ENCODE data around the gene CYP21A2. TPM values are rescaled to one million over a fixed set of nuclear protein-coding genes. Genes with fewer than 3 reads are reported as not detected.
"Not testable (repeated sequence)": the region's sequence is repeated elsewhere in the genome, so short reads cannot be mapped to it uniquely, and the experiment has no call there.

The CYP21A2 gene
- polyA plus RNA-seq, 4 donors, result 0.76 to 1.4 (median 1.1) TPM

- DNase-seq (ENCODE audit: low read depth in 4 of 4, low spot score in 3 of 4), result not testable (repeated sequence)
Observed at GRCh38 chr6:32049736-32050135, 11.5 kb downstream of the CYP21A2 start.

DNA sequence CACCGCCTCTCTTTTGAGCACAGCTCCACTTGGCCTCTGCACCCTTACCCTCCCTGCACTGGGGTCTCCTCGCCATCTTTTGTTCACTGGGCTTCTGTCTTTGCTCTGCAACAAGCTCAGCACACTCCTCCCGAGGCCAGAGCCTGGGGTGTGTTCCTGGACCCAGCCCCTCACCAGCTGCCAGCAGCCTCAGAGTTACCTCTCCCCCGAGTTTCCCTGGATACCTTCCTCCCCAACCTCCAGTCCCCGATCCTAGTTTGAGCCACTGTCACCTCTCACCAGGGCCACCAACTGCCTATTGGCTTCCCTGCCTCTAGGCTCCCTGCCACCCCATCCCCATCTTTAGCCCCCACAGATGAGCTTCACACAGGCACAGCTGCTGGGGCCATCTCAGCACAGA is 12.3 kb downstream of the CYP21A2 start:
- DNase-seq (ENCODE audit: low read depth in 4 of 4, low spot score in 3 of 4), result no peak

DNA sequence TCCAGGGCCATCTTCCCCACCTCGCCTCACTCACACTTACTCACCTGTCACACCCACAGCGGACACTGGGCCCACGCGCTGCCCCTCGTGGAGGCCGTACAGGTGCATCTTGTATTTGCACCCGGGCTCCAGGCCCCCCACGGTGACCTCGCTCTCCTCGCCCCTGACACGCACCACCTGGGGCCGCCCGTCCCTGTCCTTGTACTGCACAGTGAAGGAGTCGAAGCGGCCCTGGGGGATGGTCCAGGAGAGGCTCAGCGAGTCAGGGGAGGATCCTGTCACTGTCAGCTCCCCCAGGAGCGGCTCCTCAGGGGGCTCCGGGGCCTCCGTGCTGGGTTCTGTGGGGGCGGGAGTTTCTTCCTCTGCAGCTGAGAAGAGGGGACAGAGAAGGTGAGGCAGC is 14.4 kb downstream of the CYP21A2 start:
- not testable (repeated sequence) for DNase-seq (ENCODE audit: low read depth in 4 of 4, low spot score in 3 of 4)

GRCh38 chr6:32053314-32053713 is 15.1 kb downstream of the CYP21A2 start:
- not testable (repeated sequence) for DNase-seq (ENCODE audit: low read depth in 4 of 4, low spot score in 3 of 4)

DNA sequence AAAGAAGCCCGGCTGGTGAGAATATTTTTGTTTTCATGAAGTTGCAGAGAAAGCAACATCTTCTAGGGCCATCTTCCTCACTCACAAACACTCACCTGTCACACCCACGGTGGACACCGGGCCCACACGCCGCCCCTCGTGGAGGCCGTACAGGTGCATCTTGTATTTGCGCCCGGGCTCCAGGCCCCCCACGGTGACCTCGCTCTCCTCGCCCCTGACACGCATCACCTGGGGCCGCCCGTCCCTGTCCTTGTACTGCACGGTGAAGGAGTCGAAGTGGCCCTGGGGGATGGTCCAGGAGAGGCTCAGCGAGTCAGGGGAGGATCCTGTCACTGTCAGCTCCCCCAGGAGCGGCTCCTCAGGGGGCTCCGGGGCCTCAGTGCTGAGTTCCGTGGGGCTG is 17.5 kb downstream of the CYP21A2 start:
- DNase-seq (ENCODE audit: low read depth in 4 of 4, low spot score in 3 of 4), result not testable (repeated sequence)

GRCh38 chr6:32056254-32056653 is 18.0 kb downstream of the CYP21A2 start:
- DNase-seq (ENCODE audit: low read depth in 4 of 4, low spot score in 3 of 4), result no peak

DNA sequence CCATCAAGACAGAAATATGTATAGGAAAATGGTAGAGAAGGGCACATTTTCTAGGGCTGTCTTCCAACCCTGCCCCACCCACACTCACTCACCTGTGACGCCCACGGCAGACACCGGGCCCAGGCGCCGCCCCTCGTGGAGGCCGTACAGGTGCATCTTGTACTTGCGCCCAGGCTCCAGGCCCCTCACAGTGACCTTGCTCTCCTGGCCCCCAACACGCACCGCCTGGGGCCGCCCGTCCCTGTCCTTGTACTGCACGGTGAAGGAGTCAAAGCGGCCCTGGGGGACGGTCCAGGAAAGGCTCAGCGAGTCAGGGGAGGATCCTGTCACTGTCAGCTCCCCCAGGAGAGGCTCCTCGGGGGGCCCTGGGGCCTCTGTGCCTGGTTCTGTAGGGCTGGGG is 19.8 kb downstream of the CYP21A2 start:
- no peak for DNase-seq (ENCODE audit: low read depth in 4 of 4, low spot score in 3 of 4)

DNA sequence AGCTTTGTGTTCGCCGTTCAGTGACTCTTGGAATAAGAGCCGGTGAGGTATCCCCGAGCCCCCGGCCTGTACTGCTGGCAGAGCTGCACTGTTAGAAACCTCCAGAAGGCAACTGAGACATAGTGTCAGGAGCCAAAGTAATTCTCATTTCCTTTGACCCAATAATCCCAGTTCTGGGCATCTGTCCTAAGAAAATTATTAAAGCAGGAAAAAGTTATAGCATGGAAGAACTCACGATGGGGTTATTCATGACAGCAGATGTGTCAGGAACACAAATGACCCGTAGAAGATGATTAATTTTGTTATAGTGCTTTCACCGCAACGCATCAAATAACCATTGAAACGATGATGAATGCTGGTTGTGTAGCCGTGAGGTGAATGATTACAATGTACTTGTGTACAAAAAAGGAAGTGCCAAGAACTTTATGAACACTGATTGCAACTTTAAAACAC is 20.3 kb downstream of the CYP21A2 start:
- DNase-seq (ENCODE audit: low read depth in 4 of 4, low spot score in 3 of 4), result no peak

GRCh38 chr6:32060966-32061655 is 22.9 kb downstream of the CYP21A2 start:
- DNase-seq (ENCODE audit: low read depth in 4 of 4, low spot score in 3 of 4), result no peak

- no peak for DNase-seq (ENCODE audit: low read depth in 4 of 4, low spot score in 3 of 4)
Observed at GRCh38 chr6:32064706-32065105, 26.5 kb downstream of the CYP21A2 start.

GRCh38 chr6:32067521-32067920 is 29.3 kb downstream of the CYP21A2 start:
- not testable (repeated sequence) for DNase-seq (ENCODE audit: low read depth in 4 of 4, low spot score in 3 of 4)

DNA sequence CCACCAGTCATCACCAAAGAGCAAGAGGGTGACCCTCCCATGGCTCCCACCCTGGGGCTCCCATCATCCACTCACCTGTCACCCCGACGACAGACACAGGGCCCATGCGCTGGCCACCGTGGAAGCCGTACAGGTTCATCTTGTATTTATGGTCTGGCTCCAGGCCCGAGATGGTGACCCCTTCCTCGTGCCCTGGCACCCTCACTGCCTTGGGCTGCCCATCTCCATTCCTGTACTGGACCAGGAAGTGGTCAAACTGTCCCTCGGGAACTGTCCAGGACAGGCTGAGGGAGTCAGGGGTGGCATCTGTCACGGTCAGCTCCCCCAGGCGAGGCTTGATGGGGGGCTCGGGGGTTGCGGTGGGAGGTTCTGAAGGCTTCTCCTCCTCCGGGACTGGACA is 30.1 kb downstream of the CYP21A2 start:
- not testable (repeated sequence) for DNase-seq (ENCODE audit: low read depth in 4 of 4, low spot score in 3 of 4)

GRCh38 chr6:32068867-32069266 is 30.7 kb downstream of the CYP21A2 start:
- DNase-seq (ENCODE audit: low read depth in 4 of 4, low spot score in 3 of 4), result no peak

- DNase-seq (ENCODE audit: low read depth in 4 of 4, low spot score in 3 of 4), result no peak
Observed at GRCh38 chr6:32069460-32069859, 31.2 kb downstream of the CYP21A2 start.

DNA sequence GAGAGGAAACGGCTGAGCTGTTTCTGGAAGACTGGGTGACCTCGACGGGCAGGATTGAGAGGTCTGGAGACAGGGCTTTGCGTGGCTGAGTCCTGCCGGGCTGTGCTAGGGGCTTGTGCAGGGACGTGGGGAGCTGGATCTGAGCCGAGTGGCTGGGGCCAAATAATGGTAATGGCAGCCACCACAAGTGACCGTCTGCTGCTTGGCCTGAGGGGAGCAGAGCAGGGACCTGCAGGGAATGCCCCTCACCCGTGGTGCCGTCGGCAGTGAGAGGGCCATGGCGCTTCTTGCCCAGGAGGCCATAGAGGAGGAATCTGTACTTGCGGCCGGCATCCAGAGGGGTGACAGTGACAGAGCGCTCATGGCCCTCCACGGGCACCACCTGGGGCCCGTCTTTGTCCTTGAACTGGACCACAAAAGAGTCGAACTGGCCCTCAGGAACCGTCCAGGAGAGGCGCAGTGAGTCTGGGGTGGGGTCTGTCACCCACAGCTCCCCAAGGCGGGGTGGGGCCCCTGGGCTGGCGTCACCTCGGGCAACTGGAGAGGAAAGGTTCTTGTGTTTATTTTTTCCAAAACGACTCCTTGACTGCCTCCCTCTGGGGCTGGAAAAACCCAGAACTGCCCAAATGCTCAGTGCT is 31.8 kb downstream of the CYP21A2 start:
- DNase-seq (ENCODE audit: low read depth in 4 of 4, low spot score in 3 of 4), result no peak

- DNase-seq (ENCODE audit: low read depth in 4 of 4, low spot score in 3 of 4), result no peak
Observed at GRCh38 chr6:32070814-32071543, 32.8 kb downstream of the CYP21A2 start.

- DNase-seq (ENCODE audit: low read depth in 4 of 4, low spot score in 3 of 4), result no peak
Observed at GRCh38 chr6:32073101-32073500, 34.9 kb downstream of the CYP21A2 start.

DNA sequence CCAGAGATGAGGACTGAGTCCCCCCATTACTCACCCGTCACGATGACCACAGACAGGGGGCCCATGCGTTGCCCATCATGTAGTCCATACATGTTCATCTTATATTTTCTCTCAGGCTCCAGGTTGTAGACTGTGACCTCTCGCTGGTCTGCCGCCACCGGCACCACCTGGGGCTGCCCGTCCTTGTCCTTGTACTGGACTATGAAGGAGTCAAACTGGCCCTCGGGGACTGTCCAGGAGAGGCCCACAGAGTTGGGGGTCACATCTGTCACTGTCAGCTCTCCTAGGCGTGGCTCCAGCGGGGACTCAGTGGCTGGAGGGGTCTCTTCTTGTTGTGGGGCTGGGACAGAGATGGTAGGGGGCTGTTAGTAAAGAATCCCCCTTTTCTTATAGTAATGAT is 35.4 kb downstream of the CYP21A2 start:
- DNase-seq (ENCODE audit: low read depth in 4 of 4, low spot score in 3 of 4), result no peak

GRCh38 chr6:32074996-32075532 is 36.8 kb downstream of the CYP21A2 start:
- no peak for DNase-seq (ENCODE audit: low read depth in 4 of 4, low spot score in 3 of 4)

DNA sequence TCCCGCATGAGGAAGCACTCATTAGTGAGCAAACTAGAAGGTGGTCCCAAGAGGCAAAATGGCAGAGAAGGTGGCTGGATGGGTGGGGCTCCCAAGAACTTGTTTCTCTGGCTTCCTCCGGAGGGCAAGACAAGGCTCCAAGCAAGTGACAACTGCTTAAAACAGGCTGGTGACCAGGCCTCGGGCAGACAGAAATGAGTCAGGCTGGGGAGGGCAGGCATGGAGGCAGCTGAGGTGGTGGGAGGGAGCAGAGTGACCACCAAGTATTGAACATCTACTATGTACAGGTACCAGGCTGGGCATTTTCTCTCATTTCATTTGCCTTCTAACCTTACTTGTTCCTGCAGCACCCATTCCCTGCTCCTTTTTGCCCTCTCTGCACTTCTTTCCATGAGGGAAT is 37.6 kb downstream of the CYP21A2 start:
- DNase-seq (ENCODE audit: low read depth in 4 of 4, low spot score in 3 of 4), result no peak

- DNase-seq (ENCODE audit: low read depth in 4 of 4, low spot score in 3 of 4), result no peak
Observed at GRCh38 chr6:32076321-32076809, 38.1 kb downstream of the CYP21A2 start.

Measured in left renal pelvis (tissue), 4 donors.